ENCODE results near the gene CD96.

Gene CD96

DNA sequence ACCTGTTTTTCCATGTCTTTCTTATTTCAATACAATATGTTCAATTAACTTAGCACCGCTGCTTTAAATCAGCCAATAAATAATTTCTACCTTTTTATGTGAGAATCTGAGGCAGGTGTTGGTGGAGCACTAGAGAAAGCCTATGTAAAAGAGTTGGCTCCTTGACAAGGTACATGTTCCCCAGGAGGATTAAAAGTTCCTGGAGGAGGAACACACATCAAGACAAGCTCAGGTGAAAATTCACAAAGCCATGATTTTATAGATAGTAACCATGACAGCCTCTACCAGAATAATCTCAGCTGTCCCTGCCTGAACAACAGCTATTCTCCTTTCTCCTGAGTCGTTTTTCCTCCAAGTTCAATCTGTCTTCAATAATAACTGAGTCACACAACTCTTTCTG is 56.6 kb downstream of the CD96 start:
- no peak overlapping the region for H3K9ac ChIP-seq (ENCODE audit: low read length)
- no peaks in the 10 kb centered on the region for H3K27me3 ChIP-seq (ENCODE audit: control insufficient read depth, insufficient read depth, low read length)
- H3K4me3 ChIP-seq (ENCODE audit: low read length) = no peak overlapping the region
- H3K36me3 ChIP-seq (ENCODE audit: control insufficient read depth, insufficient read depth, low read length) = no peaks in the 10 kb centered on the region
- no peaks in the 10 kb centered on the region for H3K4me1 ChIP-seq (ENCODE audit: control insufficient read depth, insufficient read depth, low read length)
- H3K9me3 ChIP-seq (ENCODE audit: control insufficient read depth, low read length) = no peaks in the 10 kb centered on the region

GRCh38 chr3:111601810-111602209 is 59.8 kb downstream of the CD96 start:
- no peak overlapping the region for H3K4me3 ChIP-seq (ENCODE audit: low read length)
- peaks cover 4% of the 10 kb centered on the region for H3K4me1 ChIP-seq (ENCODE audit: control insufficient read depth, insufficient read depth, low read length)
- H3K9me3 ChIP-seq (ENCODE audit: control insufficient read depth, low read length) = no peaks in the 10 kb centered on the region
- no peaks in the 10 kb centered on the region for H3K27me3 ChIP-seq (ENCODE audit: control insufficient read depth, insufficient read depth, low read length)
- H3K9ac ChIP-seq (ENCODE audit: low read length) = no peak overlapping the region
- H3K36me3 ChIP-seq (ENCODE audit: control insufficient read depth, insufficient read depth, low read length) = no peaks in the 10 kb centered on the region

- no peaks in the 10 kb centered on the region for H3K36me3 ChIP-seq (ENCODE audit: control insufficient read depth, insufficient read depth, low read length)
- H3K9me3 ChIP-seq (ENCODE audit: control insufficient read depth, low read length) = no peaks in the 10 kb centered on the region
- H3K9ac ChIP-seq (ENCODE audit: low read length) = no peak overlapping the region
- H3K27me3 ChIP-seq (ENCODE audit: control insufficient read depth, insufficient read depth, low read length) = no peaks in the 10 kb centered on the region
- no peak overlapping the region for H3K4me3 ChIP-seq (ENCODE audit: low read length)
- H3K4me1 ChIP-seq (ENCODE audit: control insufficient read depth, insufficient read depth, low read length) = peaks cover 4% of the 10 kb centered on the region
Measured at GRCh38 chr3:111603679-111604078, 61.7 kb downstream of the CD96 start.

DNA sequence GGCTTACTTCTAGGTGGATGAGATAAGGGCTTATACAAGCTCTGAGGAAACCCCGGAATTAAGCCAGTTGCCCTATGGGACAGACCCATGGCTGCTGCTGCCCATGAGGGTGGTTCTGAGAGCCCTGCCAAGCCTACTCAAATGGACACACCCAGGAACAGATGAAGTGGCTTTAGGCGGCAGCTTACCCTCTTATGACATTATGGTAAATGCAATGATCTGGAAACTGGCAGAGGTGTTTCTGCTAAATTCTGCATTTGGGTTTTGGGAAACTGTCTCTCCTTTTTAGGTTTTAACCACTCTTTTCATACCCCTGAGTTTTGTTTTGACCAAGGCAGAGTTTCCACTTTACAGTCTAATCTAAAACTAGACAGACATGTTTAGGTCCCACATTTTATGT is 62.1 kb downstream of the CD96 start:
- H3K9me3 ChIP-seq (ENCODE audit: control insufficient read depth, low read length) = no peaks in the 10 kb centered on the region

DNA sequence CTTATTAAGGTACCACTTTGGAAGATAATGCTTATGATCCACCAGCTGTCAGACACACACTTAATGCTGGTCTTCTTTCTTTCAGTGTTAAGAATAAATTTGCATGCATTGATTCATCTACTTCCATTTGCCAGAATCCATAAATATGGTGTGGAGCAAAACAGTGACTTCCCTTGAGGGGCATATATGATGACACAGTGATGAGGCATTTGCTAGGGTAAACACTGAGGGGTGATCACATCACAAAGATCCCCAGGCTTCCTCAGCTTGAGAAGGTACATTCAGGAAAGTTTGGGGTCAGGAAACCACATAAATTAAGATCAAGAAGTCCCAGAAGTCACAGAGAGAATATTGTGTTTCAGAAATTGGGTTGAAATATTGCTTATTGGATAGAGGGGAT is 63.0 kb downstream of the CD96 start:
- H3K27me3 ChIP-seq (ENCODE audit: control insufficient read depth, insufficient read depth, low read length) = no peaks in the 10 kb centered on the region
- no peak overlapping the region for H3K9ac ChIP-seq (ENCODE audit: low read length)
- peaks cover 4% of the 10 kb centered on the region for H3K4me1 ChIP-seq (ENCODE audit: control insufficient read depth, insufficient read depth, low read length)
- H3K9me3 ChIP-seq (ENCODE audit: control insufficient read depth, low read length) = no peaks in the 10 kb centered on the region
- no peak overlapping the region for H3K4me3 ChIP-seq (ENCODE audit: low read length)
- H3K36me3 ChIP-seq (ENCODE audit: control insufficient read depth, insufficient read depth, low read length) = no peaks in the 10 kb centered on the region

More for the DNA sequence above, 62.1 kb downstream of the CD96 start:
- Histone ChIP-seq H3K36me3 (ENCODE audit: control insufficient read depth, insufficient read depth, low read length) (no peaks in the 10 kb centered on the region), H3K9ac (ENCODE audit: low read length) (no peak overlapping the region), H3K27me3 (ENCODE audit: control insufficient read depth, insufficient read depth, low read length) (no peaks in the 10 kb centered on the region), H3K4me1 (ENCODE audit: control insufficient read depth, insufficient read depth, low read length) (peaks cover 4% of the 10 kb centered on the region), H3K4me3 (ENCODE audit: low read length) (no peak overlapping the region)

- no peaks in the 10 kb centered on the region for H3K36me3 ChIP-seq (ENCODE audit: control insufficient read depth, insufficient read depth, low read length)
- H3K9ac ChIP-seq (ENCODE audit: low read length) = no peak overlapping the region
- H3K4me1 ChIP-seq (ENCODE audit: control insufficient read depth, insufficient read depth, low read length) = peaks cover 4% of the 10 kb centered on the region
- no peaks in the 10 kb centered on the region for H3K27me3 ChIP-seq (ENCODE audit: control insufficient read depth, insufficient read depth, low read length)
- no peak overlapping the region for H3K4me3 ChIP-seq (ENCODE audit: low read length)
- H3K9me3 ChIP-seq (ENCODE audit: control insufficient read depth, low read length) = no peaks in the 10 kb centered on the region
Measured at GRCh38 chr3:111605493-111605892, 63.5 kb downstream of the CD96 start.

DNA sequence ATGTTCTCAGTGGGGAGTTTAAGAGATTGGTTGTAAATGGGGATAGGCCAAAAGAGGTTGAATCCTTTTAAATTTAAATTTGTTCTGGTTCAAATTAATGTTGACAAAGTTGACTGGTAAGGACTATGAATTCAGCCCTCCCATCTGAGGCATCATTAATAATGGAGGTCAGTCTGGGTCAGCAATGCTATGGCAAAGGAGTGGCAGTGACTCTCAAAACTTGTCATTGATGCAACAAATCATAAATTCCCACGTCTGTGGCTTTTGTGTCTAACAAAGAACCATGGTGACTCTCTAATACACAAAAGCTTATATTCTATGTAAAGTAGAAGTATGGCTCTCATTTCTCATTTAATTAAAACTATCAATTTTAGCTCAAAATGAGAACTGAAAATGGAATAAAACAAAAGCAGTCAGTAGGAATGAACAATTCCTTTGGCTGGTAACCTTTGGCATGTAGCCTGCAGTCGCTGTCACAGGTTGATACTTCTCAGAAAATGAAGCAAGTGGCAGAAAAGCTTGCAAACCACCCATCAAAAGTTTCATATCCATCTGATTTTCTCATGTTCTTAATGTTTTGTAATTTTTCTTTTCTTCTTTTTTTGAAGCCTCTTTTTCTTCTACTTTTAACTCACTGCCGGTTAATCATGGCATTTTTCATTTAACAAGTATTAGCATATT is 65.4 kb downstream of the CD96 start:
- Histone ChIP-seq H3K4me3 (ENCODE audit: low read length) (no peak overlapping the region), H3K27me3 (ENCODE audit: control insufficient read depth, insufficient read depth, low read length) (no peaks in the 10 kb centered on the region), H3K9me3 (ENCODE audit: control insufficient read depth, low read length) (no peaks in the 10 kb centered on the region), H3K4me1 (ENCODE audit: control insufficient read depth, insufficient read depth, low read length) (peaks cover 4% of the 10 kb centered on the region), H3K36me3 (ENCODE audit: control insufficient read depth, insufficient read depth, low read length) (no peaks in the 10 kb centered on the region), H3K9ac (ENCODE audit: low read length) (no peak overlapping the region)

GRCh38 chr3:111608383-111608782 is 66.4 kb downstream of the CD96 start:
- Histone ChIP-seq H3K4me1 (ENCODE audit: control insufficient read depth, insufficient read depth, low read length) (peaks cover 4% of the 10 kb centered on the region), H3K9me3 (ENCODE audit: control insufficient read depth, low read length) (no peaks in the 10 kb centered on the region), H3K36me3 (ENCODE audit: control insufficient read depth, insufficient read depth, low read length) (no peaks in the 10 kb centered on the region), H3K27me3 (ENCODE audit: control insufficient read depth, insufficient read depth, low read length) (no peaks in the 10 kb centered on the region), H3K9ac (ENCODE audit: low read length) (no peak overlapping the region), H3K4me3 (ENCODE audit: low read length) (no peak overlapping the region)

DNA sequence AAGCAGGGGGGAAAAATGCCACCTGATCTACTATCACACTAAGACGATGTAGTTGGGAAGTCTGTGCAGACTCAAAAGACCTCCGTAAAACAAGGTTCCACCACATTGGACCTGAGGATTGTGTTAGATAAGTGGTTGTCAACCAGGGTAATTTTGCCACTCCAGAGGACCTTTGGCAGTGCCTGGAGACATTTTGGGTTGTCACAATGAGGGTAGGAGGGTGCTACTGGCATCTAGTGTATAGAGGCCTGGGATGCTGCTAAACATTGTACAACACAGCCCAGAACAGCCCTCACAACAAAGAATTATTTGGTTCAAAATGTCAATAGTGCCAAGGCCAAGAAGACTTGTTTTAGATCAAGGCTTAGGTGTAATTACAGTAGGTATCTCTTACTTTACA is 67.7 kb downstream of the CD96 start:
- no peak overlapping the region for H3K9ac ChIP-seq (ENCODE audit: low read length)
- H3K9me3 ChIP-seq (ENCODE audit: control insufficient read depth, low read length) = no peaks in the 10 kb centered on the region
- H3K4me3 ChIP-seq (ENCODE audit: low read length) = no peak overlapping the region
- H3K36me3 ChIP-seq (ENCODE audit: control insufficient read depth, insufficient read depth, low read length) = no peaks in the 10 kb centered on the region
- H3K27me3 ChIP-seq (ENCODE audit: control insufficient read depth, insufficient read depth, low read length) = no peaks in the 10 kb centered on the region
- peaks cover 4% of the 10 kb centered on the region for H3K4me1 ChIP-seq (ENCODE audit: control insufficient read depth, insufficient read depth, low read length)

GRCh38 chr3:111610189-111610588 is 68.2 kb downstream of the CD96 start:
- H3K9ac ChIP-seq (ENCODE audit: low read length) = no peak overlapping the region
- no peaks in the 10 kb centered on the region for H3K9me3 ChIP-seq (ENCODE audit: control insufficient read depth, low read length)
- no peaks in the 10 kb centered on the region for H3K36me3 ChIP-seq (ENCODE audit: control insufficient read depth, insufficient read depth, low read length)
- H3K27me3 ChIP-seq (ENCODE audit: control insufficient read depth, insufficient read depth, low read length) = no peaks in the 10 kb centered on the region
- H3K4me1 ChIP-seq (ENCODE audit: control insufficient read depth, insufficient read depth, low read length) = peaks cover 4% of the 10 kb centered on the region
- H3K4me3 ChIP-seq (ENCODE audit: low read length) = no peak overlapping the region

- no peak overlapping the region for H3K4me3 ChIP-seq (ENCODE audit: low read length)
- no peaks in the 10 kb centered on the region for H3K27me3 ChIP-seq (ENCODE audit: control insufficient read depth, insufficient read depth, low read length)
- H3K4me1 ChIP-seq (ENCODE audit: control insufficient read depth, insufficient read depth, low read length) = peaks cover 7% of the 10 kb centered on the region
- no peaks in the 10 kb centered on the region for H3K9me3 ChIP-seq (ENCODE audit: control insufficient read depth, low read length)
- H3K9ac ChIP-seq (ENCODE audit: low read length) = no peak overlapping the region
- H3K36me3 ChIP-seq (ENCODE audit: control insufficient read depth, insufficient read depth, low read length) = no peaks in the 10 kb centered on the region
Measured at GRCh38 chr3:111610612-111611054, 68.6 kb downstream of the CD96 start.

GRCh38 chr3:111613294-111613693 is 71.3 kb downstream of the CD96 start:
- H3K36me3 ChIP-seq (ENCODE audit: control insufficient read depth, insufficient read depth, low read length) = no peaks in the 10 kb centered on the region
- peaks cover 4% of the 10 kb centered on the region for H3K4me1 ChIP-seq (ENCODE audit: control insufficient read depth, insufficient read depth, low read length)
- no peaks in the 10 kb centered on the region for H3K9me3 ChIP-seq (ENCODE audit: control insufficient read depth, low read length)
- H3K27me3 ChIP-seq (ENCODE audit: control insufficient read depth, insufficient read depth, low read length) = no peaks in the 10 kb centered on the region
- H3K9ac ChIP-seq (ENCODE audit: low read length) = no peak overlapping the region
- no peak overlapping the region for H3K4me3 ChIP-seq (ENCODE audit: low read length)

- no peaks in the 10 kb centered on the region for H3K36me3 ChIP-seq (ENCODE audit: control insufficient read depth, insufficient read depth, low read length)
- peaks cover 4% of the 10 kb centered on the region for H3K4me1 ChIP-seq (ENCODE audit: control insufficient read depth, insufficient read depth, low read length)
- no peaks in the 10 kb centered on the region for H3K9me3 ChIP-seq (ENCODE audit: control insufficient read depth, low read length)
- no peaks in the 10 kb centered on the region for H3K27me3 ChIP-seq (ENCODE audit: control insufficient read depth, insufficient read depth, low read length)
- no peak overlapping the region for H3K4me3 ChIP-seq (ENCODE audit: low read length)
- no peak overlapping the region for H3K9ac ChIP-seq (ENCODE audit: low read length)
Measured at GRCh38 chr3:111615880-111616279, 73.9 kb downstream of the CD96 start.
